ENCODE data around the gene FXR2. TPM values are rescaled to one million over a fixed set of nuclear protein-coding genes. Genes with fewer than 3 reads are reported as not detected.
"Not testable (repeated sequence)": the region's sequence is repeated elsewhere in the genome, so short reads cannot be mapped to it uniquely, and the experiment has no call there.

FXR2 gene
- total and polyA plus RNA-seq, 2 experiments from 2014 or later, result 10.9 to 24.4 TPM

GRCh38 chr17:7625749-7626148 is 11.1 kb upstream of the FXR2 start:
- DNase-seq (ENCODE audit: low spot score); H3K27me3 ChIP-seq (ENCODE audit: insufficient read depth); H3K4me1 ChIP-seq (ENCODE audit: insufficient read depth); H3K4me2 ChIP-seq; H3K79me2 ChIP-seq (replicated peaks; ENCODE audit: insufficient read depth); H4K20me1 ChIP-seq (replicated peaks; ENCODE audit: insufficient read depth); H3K9me2 ChIP-seq (ENCODE audit: insufficient read depth); ATAC-seq; H3K27ac ChIP-seq (ENCODE audit: low read depth); H3K4me3 ChIP-seq; H3K4me1 Mint-ChIP-seq; H3K9me3 Mint-ChIP-seq; H3K27ac Mint-ChIP-seq; H2AFZ ChIP-seq; H3K36me3 ChIP-seq (ENCODE audit: insufficient read depth): not testable (repeated sequence)
- Mint-ChIP-seq H3K36me3 (ENCODE audit: low read depth) (peaks cover 13% of the 10 kb centered on the region; the same call in 2 of the 3 replicates), H3K27me3 (ENCODE audit: insufficient read depth, low read depth, poor library complexity) (peaks cover 13% of the 10 kb centered on the region), H3K4me3 (0 out of 3 replicates have a peak overlapping the region, but pooled peaks have one; percentile 12)
- H3F3A ChIP-seq (replicated peaks; ENCODE audit: low read depth), result peaks cover 11% of the 10 kb centered on the region; the same call in 1 of the 2 replicates

GRCh38 chr17:7623661-7624060 is 9.0 kb upstream of the FXR2 start:
- Histone ChIP-seq H4K20me1 (replicated peaks; ENCODE audit: insufficient read depth) (no peaks in the 10 kb centered on the region), H3K27me3 (ENCODE audit: insufficient read depth) (no peaks in the 10 kb centered on the region), H3K79me2 (replicated peaks; ENCODE audit: insufficient read depth) (peaks cover 4% of the 10 kb centered on the region; the same call in 1 of the 2 replicates), H3K36me3 (ENCODE audit: insufficient read depth) (no peaks in the 10 kb centered on the region), H3K9me2 (ENCODE audit: insufficient read depth) (no peaks in the 10 kb centered on the region), H3K27ac (ENCODE audit: low read depth) (no peak overlapping the region), H2AFZ (no peak overlapping the region), H3K4me1 (ENCODE audit: insufficient read depth) (peaks cover 7% of the 10 kb centered on the region), H3K4me3 (no peak overlapping the region), H3F3A (replicated peaks; ENCODE audit: low read depth) (peaks cover 11% of the 10 kb centered on the region; the same call in 1 of the 2 replicates), H3K4me2 (no peak overlapping the region)
- H3K4me3 Mint-ChIP-seq, result no peak overlapping the region
- peaks cover 13% of the 10 kb centered on the region; the same call in 2 of the 3 replicates for H3K36me3 Mint-ChIP-seq (ENCODE audit: low read depth)
- no peak overlapping the region for H3K27ac Mint-ChIP-seq
- ATAC-seq, result no peak
- H3K27me3 Mint-ChIP-seq (ENCODE audit: insufficient read depth, low read depth, poor library complexity), result peaks cover 10% of the 10 kb centered on the region
- H3K4me1 Mint-ChIP-seq, result peaks cover 9% of the 10 kb centered on the region
- DNase-seq (ENCODE audit: low spot score), result no peak
- H3K9me3 Mint-ChIP-seq, result no peaks in the 10 kb centered on the region
- TF ChIP-seq EZH2 (IDR thresholded peaks at IDR 0.05; ENCODE audit: low read depth, unreplicated experiment) (no peak), CREB1 (CRISPR knock-in tag; IDR thresholded peaks at IDR 0.05; ENCODE audit: low read depth) (no peak), ZNF114 (CRISPR knock-in tag; IDR thresholded peaks at IDR 0.05) (no peak), ZNF331 (CRISPR knock-in tag; IDR thresholded peaks at IDR 0.05; ENCODE audit: low read depth) (no peak), ZNF462 (CRISPR knock-in tag; IDR thresholded peaks at IDR 0.05) (no peak), STAT1 (IDR thresholded peaks at IDR 0.05; ENCODE audit: unreplicated experiment) (no peak), POLR2AphosphoS5 (IDR thresholded peaks at IDR 0.05; ENCODE audit: low read depth) (no peak), EZH2phosphoT487 (IDR thresholded peaks at IDR 0.05; ENCODE audit: unreplicated experiment) (no peak), JUNB (IDR thresholded peaks at IDR 0.05; ENCODE audit: unreplicated experiment) (no peak), CTCF (conservative IDR thresholded peaks at IDR 0.05; ENCODE audit: low read depth in 2 of 2) (no peak), NANOG (IDR thresholded peaks at IDR 0.05; ENCODE audit: borderline replicate concordance) (no peak), REST (IDR thresholded peaks at IDR 0.05; ENCODE audit: unreplicated experiment) (no peak)
